Activated naive CD8-positive, alpha-beta T cell treated with anti-CD3 and anti-CD28 coated beads, Interleukin-2, amount 50 U/mL, for 24 hours (primary cell): ENCODE data around the gene ITPRIPL2.

Experiments used
- ATAC-seq: fragments of 150-1000 bp; cut with Tn5 transposase; one replicate; pipeline ENCODE4 v1.10.0; 2021
- DNase-seq: peaks from one replicate; pipeline ENCODE4 v3.0.0; 2021
- H3K27ac Mint-ChIP-seq: one replicate; pipeline ENCODE4 v1.8.0; 2021; ENCODE audit warnings: mild to moderate bottlenecking, mixed read lengths
- H3K27me3 Mint-ChIP-seq: one replicate; pipeline ENCODE4 v1.8.0; 2021; ENCODE audit warnings: mixed read lengths
- H3K36me3 Mint-ChIP-seq: one replicate; pipeline ENCODE4 v1.8.0; 2021; ENCODE audit warnings: low read depth, mixed read lengths
- H3K4me1 Mint-ChIP-seq: one replicate; pipeline ENCODE4 v1.8.0; 2021; ENCODE audit warnings: mixed read lengths
- H3K4me3 Mint-ChIP-seq: one replicate; pipeline ENCODE4 v1.8.0; 2021; ENCODE audit warnings: mild to moderate bottlenecking, moderate library complexity, mixed read lengths
- H3K9me3 Mint-ChIP-seq: one replicate; pipeline ENCODE4 v1.8.0; 2021; ENCODE audit warnings: mixed read lengths

Gene ITPRIPL2

DNA sequence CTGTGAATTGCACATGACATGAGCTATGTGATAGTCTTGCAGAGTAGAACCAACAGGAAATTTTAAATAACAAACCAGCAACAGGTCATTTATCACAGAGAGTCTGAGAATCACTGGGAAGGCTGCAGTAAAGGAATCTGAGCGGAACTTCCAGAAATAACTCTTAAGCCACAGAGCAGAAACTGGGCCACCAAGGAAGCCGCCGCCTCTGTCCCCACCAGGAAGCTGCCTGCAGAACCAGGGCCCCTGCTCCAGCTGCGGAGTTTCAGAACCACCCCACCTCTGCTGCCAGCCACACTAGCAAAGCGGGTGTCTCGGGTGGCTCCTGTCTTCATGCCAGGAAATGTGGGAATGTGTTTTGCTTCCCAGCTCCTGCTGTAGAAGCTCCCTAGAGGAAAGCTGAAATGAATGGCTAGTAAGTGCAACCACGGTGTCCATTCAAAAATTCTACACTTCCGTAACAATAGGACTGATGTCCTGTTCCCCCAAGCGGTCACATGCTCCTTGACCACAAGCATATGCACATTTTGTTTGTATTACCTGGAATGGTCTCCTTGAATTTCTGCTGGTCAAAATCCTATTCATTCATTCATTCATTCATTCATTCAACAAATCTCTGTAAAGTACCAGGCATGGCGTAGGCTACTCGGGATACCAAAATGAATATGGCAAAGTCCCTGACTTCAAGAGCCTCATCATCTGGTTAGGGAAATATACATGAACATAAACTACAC, 7.7 kb upstream of the ITPRIPL2 start:
- Mint-ChIP-seq H3K9me3 (no peaks in the 10 kb centered on the region), H3K4me3 (no peak overlapping the region), H3K27me3 (no peaks in the 10 kb centered on the region), H3K27ac (no peak overlapping the region), H3K36me3 (no peaks in the 10 kb centered on the region), H3K4me1 (peaks cover 12% of the 10 kb centered on the region)
- ATAC-seq (no peak), DNase-seq (no peak)

DNA sequence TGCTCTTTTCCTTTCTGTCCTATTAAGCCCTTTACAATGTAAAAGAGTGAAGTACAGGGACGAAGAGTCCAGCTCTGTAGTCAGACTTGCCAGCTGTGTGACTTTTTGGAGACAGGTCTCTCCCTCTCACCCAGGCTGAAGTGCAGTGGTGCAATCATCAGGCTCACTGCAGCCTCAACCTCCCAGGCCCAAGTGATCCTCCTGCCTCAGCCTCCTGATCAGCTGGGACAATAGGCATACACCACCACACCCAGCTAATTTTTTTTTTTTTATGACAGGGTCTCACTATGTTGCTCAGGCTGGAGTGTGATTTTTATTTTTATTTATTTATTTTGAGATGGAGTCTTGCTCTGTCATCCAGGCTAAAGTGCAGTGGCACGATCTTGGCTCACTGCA, 7.1 kb upstream of the ITPRIPL2 start:
- no peak overlapping the region for H3K27ac Mint-ChIP-seq
- H3K4me3 Mint-ChIP-seq: no peak overlapping the region
- no peak for ATAC-seq
- DNase-seq: no peak
- H3K4me1 Mint-ChIP-seq: peaks cover 12% of the 10 kb centered on the region
- H3K27me3 Mint-ChIP-seq: no peaks in the 10 kb centered on the region
- no peaks in the 10 kb centered on the region for H3K36me3 Mint-ChIP-seq
- H3K9me3 Mint-ChIP-seq: no peaks in the 10 kb centered on the region

GRCh38 chr16:19108409-19109287, 5.1 kb upstream of the ITPRIPL2 start:
- Mint-ChIP-seq H3K27me3 (peaks cover 14% of the 10 kb centered on the region), H3K36me3 (no peaks in the 10 kb centered on the region), H3K27ac (no peak overlapping the region), H3K4me1 (peaks cover 24% of the 10 kb centered on the region), H3K9me3 (no peaks in the 10 kb centered on the region), H3K4me3 (no peak overlapping the region)
- peak; percentile 33 for ATAC-seq
- DNase-seq: no peak

DNA sequence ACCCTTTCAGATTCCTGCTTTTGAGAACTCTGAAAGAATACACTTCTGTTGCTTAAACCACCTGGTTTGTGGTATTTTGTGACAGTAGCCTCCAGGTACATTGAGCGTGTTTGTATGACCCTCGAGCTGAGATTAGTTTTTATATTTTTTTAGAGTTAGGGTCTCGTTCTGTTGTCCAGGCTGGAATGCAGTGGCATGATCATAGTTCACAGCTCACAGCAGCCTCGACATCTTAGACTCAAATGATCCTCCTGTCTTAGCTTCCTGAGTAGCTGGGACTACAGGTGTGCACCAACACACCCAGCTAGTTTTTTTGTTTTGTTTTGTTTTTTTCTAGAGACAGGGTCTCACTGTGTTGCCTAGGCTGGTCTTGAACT, 4.5 kb upstream of the ITPRIPL2 start:
- ATAC-seq (no peak), DNase-seq (no peak)
- Mint-ChIP-seq H3K27ac (no peak overlapping the region), H3K4me1 (peaks cover 24% of the 10 kb centered on the region), H3K4me3 (no peak overlapping the region), H3K9me3 (no peaks in the 10 kb centered on the region), H3K27me3 (peaks cover 14% of the 10 kb centered on the region), H3K36me3 (no peaks in the 10 kb centered on the region)

DNA sequence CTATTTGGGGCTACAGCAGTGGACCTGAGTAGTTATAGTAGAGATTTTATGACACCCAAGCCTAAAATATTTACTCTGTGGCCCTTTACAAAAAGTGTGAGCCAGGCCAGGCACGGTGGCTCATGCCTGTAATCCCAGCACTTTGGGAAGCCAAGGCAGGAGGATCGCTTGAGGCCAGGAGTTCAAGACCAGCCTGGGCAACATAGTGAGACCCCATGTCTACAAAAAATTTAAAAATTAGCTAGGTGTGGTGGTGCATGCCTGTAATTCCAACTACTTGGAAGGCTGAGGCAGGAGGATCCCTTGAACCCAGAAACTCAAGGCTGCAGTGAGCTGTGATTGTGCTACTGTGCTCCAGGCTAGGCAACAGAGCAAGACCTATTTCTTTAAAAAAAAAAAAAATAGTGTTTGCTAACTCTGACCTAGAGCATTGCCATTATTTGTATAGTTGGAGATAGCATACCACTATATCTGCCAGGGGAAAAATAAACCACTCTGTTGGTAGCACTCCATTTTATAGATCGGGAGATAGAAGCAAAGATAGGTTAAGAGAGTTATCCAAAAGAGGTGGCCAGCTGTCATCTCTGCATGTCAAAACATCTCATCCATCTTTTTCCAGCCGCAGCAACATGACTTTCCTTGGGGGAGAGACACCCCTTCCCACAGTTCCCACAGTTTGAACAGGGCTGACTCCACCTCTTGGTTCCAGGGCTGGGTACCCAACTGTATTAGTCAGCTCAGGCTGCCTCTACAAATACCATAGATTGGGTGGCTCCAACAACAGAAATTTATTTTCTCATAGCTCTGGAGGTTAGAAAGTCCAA, 3.0 kb upstream of the ITPRIPL2 start:
- no peak overlapping the region for H3K4me3 Mint-ChIP-seq
- H3K36me3 Mint-ChIP-seq: no peaks in the 10 kb centered on the region
- no peaks in the 10 kb centered on the region for H3K9me3 Mint-ChIP-seq
- H3K27me3 Mint-ChIP-seq: peaks cover 17% of the 10 kb centered on the region
- DNase-seq (no peak), ATAC-seq (no peak)
- H3K27ac Mint-ChIP-seq: no peak overlapping the region
- peaks cover 24% of the 10 kb centered on the region for H3K4me1 Mint-ChIP-seq

- Mint-ChIP-seq H3K27ac (no peak overlapping the region), H3K36me3 (no peaks in the 10 kb centered on the region), H3K4me1 (peaks cover 31% of the 10 kb centered on the region), H3K4me3 (peak overlapping the region; percentile 19), H3K27me3 (peaks cover 21% of the 10 kb centered on the region), H3K9me3 (no peaks in the 10 kb centered on the region)
- no peak for DNase-seq
- ATAC-seq: no peak
Measured at GRCh38 chr16:19112099-19112407, 1.7 kb upstream of the ITPRIPL2 start.

GRCh38 chr16:19114359-19115147, 789 bp downstream of the ITPRIPL2 start:
- H3K27me3 Mint-ChIP-seq: peaks cover 27% of the 10 kb centered on the region
- peak overlapping the region; percentile 57 for H3K4me3 Mint-ChIP-seq
- no peak overlapping the region for H3K27ac Mint-ChIP-seq
- DNase-seq: no peak
- no peaks in the 10 kb centered on the region for H3K36me3 Mint-ChIP-seq
- ATAC-seq: peak; percentile 13
- H3K9me3 Mint-ChIP-seq: no peaks in the 10 kb centered on the region
- H3K4me1 Mint-ChIP-seq: peaks cover 41% of the 10 kb centered on the region

DNA sequence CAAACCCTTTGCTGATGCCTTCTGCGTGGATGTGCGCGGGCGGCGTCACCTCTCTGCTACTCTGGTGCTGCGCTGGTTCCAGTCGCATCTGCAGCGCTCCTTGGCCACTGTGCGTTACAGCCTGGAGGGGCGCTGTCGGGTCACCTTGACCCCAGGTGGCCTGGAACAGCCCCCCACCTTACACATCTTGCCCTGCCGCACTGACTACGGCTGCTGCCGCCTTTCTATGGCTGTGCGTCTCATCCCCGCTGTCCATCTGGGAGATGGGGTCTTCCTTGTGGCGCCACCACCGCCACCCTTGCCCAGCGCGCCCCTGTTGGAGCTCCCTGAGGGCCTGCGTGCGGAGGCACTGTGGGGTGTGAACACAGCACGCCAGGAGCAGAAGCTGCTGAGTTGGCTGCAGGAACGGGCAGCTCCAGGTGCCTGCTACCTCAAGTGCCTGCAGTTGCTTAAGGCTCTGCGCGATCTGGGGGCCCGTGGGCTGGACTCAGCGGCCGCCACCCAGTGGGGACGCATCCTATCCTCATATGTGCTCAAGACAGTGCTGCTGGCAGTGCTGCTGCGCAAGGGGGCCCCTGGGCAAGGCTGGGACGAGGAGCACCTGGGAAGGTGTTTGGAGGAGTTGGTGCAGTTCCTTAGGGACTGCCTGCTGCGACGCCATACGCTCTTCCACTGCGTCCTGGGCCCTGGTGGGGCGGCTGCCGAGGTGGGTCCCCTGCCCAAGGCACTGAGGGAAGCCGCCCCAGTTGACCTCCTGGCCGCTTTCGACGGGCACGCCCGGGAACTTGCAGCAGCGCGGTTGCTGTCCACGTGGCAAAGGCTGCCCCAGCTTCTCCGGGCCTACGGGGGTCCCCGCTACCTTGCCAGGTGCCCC, 1.6 kb downstream of the ITPRIPL2 start:
- ATAC-seq (no peak), DNase-seq (no peak)
- no peak overlapping the region for H3K4me3 Mint-ChIP-seq
- peaks cover 50% of the 10 kb centered on the region for H3K4me1 Mint-ChIP-seq
- no peak overlapping the region for H3K27ac Mint-ChIP-seq
- H3K27me3 Mint-ChIP-seq: peaks cover 27% of the 10 kb centered on the region
- no peaks in the 10 kb centered on the region for H3K9me3 Mint-ChIP-seq
- H3K36me3 Mint-ChIP-seq: no peaks in the 10 kb centered on the region

- Mint-ChIP-seq H3K4me1 (peaks cover 53% of the 10 kb centered on the region), H3K4me3 (peak overlapping the region; percentile 16), H3K9me3 (no peaks in the 10 kb centered on the region), H3K27me3 (peaks cover 27% of the 10 kb centered on the region), H3K27ac (peak overlapping the region; percentile 75), H3K36me3 (peaks cover 4% of the 10 kb centered on the region)
- DNase-seq (no peak), ATAC-seq (no peak)
Measured at GRCh38 chr16:19116711-19117449, 3.1 kb downstream of the ITPRIPL2 start.

DNA sequence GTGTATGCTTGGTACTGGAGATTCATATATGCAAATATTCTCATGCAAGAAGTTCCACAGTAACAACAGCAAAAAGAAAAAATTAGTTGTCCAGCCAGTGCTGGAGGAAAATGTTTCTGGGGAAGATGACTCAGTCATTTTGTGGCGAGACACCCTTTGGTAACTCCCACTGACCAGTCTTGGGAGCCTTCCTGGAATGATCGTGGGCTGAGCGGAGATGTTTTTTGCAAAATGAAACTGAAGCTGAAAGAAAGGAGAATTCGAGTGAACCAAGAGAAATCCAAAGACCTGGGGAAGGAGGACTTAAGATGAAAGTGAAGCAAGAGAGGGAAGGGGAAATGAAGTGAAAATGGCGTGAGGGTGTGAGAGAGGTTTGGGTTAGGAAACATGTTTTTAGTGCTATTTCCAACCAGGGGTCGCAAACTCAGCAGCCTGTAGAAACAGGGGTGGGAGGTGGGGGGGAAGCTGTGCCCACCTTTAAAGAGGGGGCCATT, 5.2 kb downstream of the ITPRIPL2 start:
- peak overlapping the region; percentile 89 for H3K27ac Mint-ChIP-seq

GRCh38 chr16:19119564-19119963, 5.8 kb downstream of the ITPRIPL2 start:
- H3K4me1 Mint-ChIP-seq: peaks cover 42% of the 10 kb centered on the region
- peak overlapping the region; percentile 89 for H3K27ac Mint-ChIP-seq
- H3K36me3 Mint-ChIP-seq: peaks cover 4% of the 10 kb centered on the region
- H3K9me3 Mint-ChIP-seq: no peaks in the 10 kb centered on the region
- DNase-seq (no peak), ATAC-seq (peak; percentile 18)
- H3K4me3 Mint-ChIP-seq: peak overlapping the region; percentile 69
- peaks cover 16% of the 10 kb centered on the region for H3K27me3 Mint-ChIP-seq

More for the DNA sequence above, 5.2 kb downstream of the ITPRIPL2 start:
- Mint-ChIP-seq H3K9me3 (no peaks in the 10 kb centered on the region), H3K4me3 (peak overlapping the region; percentile 69), H3K4me1 (peaks cover 42% of the 10 kb centered on the region), H3K36me3 (peaks cover 4% of the 10 kb centered on the region), H3K27me3 (peaks cover 16% of the 10 kb centered on the region)
- ATAC-seq: peak; percentile 56
- DNase-seq: peak; percentile 53

- DNase-seq (no peak), ATAC-seq (no peak)
- H3K27ac Mint-ChIP-seq: no peak overlapping the region
- peaks cover 3% of the 10 kb centered on the region for H3K27me3 Mint-ChIP-seq
- peaks cover 5% of the 10 kb centered on the region for H3K36me3 Mint-ChIP-seq
- no peaks in the 10 kb centered on the region for H3K9me3 Mint-ChIP-seq
- H3K4me3 Mint-ChIP-seq: no peak overlapping the region
- peaks cover 33% of the 10 kb centered on the region for H3K4me1 Mint-ChIP-seq
Measured at GRCh38 chr16:19123535-19124178, 9.9 kb downstream of the ITPRIPL2 start.
